OCI-LY7 (cell line): Measurements from ENCODE around the gene LPIN1.

Source experiments
- EZH2phosphoT487 ChIP-seq: fragments of 200-600 bp; sonication (generic); IDR thresholded peaks from 2 replicates; pipeline ENCODE4 v1.6.1; 2018; ENCODE audit warnings: low read depth, borderline replicate concordance, mild to moderate bottlenecking, mixed run types, antibody characterized with exemption, low read length, moderate library complexity, mixed read lengths
- TF ChIP-seq, protein P1 (sequence below): fragments of 200-600 bp; sonication (generic); conservative IDR thresholded peaks from 2 replicates; pipeline ENCODE4 v1.5.1; 2014; ENCODE audit warnings: mild to moderate bottlenecking, antibody characterized with exemption, low read length, moderate library complexity, mixed read lengths

DNA sequence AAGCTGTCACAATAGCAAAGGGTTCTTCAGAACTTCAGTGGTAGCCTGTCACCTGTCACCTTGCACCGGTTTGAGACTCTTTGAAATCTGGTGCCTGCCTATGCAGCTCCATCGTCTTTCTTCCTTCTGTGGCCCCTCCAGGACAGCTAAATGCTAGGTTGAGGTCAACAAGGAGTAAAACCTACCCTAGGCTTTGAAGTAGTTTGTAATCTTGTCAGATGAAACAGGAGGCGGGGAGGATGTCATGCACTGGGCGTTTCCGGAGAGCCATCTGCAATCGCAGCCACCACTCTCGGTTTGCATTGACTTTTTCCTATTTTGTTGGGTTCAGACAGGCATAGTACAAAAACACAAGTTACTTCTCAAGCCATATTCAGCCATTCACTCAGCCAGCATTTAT lies 116.7 kb downstream of the LPIN1 start:
- TF ChIP-seq, protein P1, sequence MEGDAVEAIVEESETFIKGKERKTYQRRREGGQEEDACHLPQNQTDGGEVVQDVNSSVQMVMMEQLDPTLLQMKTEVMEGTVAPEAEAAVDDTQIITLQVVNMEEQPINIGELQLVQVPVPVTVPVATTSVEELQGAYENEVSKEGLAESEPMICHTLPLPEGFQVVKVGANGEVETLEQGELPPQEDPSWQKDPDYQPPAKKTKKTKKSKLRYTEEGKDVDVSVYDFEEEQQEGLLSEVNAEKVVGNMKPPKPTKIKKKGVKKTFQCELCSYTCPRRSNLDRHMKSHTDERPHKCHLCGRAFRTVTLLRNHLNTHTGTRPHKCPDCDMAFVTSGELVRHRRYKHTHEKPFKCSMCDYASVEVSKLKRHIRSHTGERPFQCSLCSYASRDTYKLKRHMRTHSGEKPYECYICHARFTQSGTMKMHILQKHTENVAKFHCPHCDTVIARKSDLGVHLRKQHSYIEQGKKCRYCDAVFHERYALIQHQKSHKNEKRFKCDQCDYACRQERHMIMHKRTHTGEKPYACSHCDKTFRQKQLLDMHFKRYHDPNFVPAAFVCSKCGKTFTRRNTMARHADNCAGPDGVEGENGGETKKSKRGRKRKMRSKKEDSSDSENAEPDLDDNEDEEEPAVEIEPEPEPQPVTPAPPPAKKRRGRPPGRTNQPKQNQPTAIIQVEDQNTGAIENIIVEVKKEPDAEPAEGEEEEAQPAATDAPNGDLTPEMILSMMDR: no peak
- TF ChIP-seq EZH2phosphoT487: no peak
